ENCODE measurements around the gene IQUB.

The IQUB gene

GRCh38 chr7:123433665-123434064 lies 100.7 kb downstream of the IQUB start:
- POLR2A ChIA-PET: no interaction called here
- CTCF ChIA-PET: no interaction called here
- Histone ChIP-seq H3K4me3 (ENCODE audit: low read depth, low read length) (no peak overlapping the region), H3K27ac (ENCODE audit: extremely low read depth, low read depth, low read length) (no peak overlapping the region), H3K4me1 (ENCODE audit: control insufficient read depth, insufficient read depth, low read length) (no peaks in the 10 kb centered on the region), H3K36me3 (ENCODE audit: control insufficient read depth in 2 of 2, insufficient read depth in 1 of 2, low read length in 2 of 2) (no peaks in the 10 kb centered on the region), H3K9me3 (ENCODE audit: control insufficient read depth, insufficient read depth, low read depth, low read length) (no peaks in the 10 kb centered on the region)
- TF ChIP-seq ZNF660 (tag by site-specific recombination; IDR thresholded peaks at IDR 0.05) (no peak), TSHZ1 (tag by site-specific recombination; IDR thresholded peaks at IDR 0.05; ENCODE audit: borderline replicate concordance) (no peak), ZNF76 (tag by site-specific recombination; IDR thresholded peaks at IDR 0.05; ENCODE audit: borderline replicate concordance, low read depth) (no peak)

GRCh38 chr7:123432601-123433000 lies 101.8 kb downstream of the IQUB start:
- Histone ChIP-seq H3K4me3 (ENCODE audit: low read depth, low read length) (no peak overlapping the region), H3K4me1 (ENCODE audit: control insufficient read depth, insufficient read depth, low read length) (no peaks in the 10 kb centered on the region), H3K9me3 (ENCODE audit: control insufficient read depth, insufficient read depth, low read depth, low read length) (no peaks in the 10 kb centered on the region), H3K36me3 (ENCODE audit: control insufficient read depth in 2 of 2, insufficient read depth in 1 of 2, low read length in 2 of 2) (no peaks in the 10 kb centered on the region), H3K27ac (ENCODE audit: extremely low read depth, low read depth, low read length) (no peak overlapping the region)
- CTCF ChIA-PET: no interaction called here
- POLR2A ChIA-PET: no interaction called here
- TF ChIP-seq ZNF223 (tag by site-specific recombination; IDR thresholded peaks at IDR 0.05) (no peak), ZNF549 (tag by site-specific recombination; IDR thresholded peaks at IDR 0.05) (no peak), MEIS1 (CRISPR knock-in tag; IDR thresholded peaks at IDR 0.05; ENCODE audit: borderline replicate concordance) (no peak), ZNF404 (tag by site-specific recombination; IDR thresholded peaks at IDR 0.05) (no peak), ZNF518A (tag by site-specific recombination; conservative IDR thresholded peaks at IDR 0.05; ENCODE audit: low read depth) (no peak), ZNF560 (tag by site-specific recombination; IDR thresholded peaks at IDR 0.05; ENCODE audit: borderline replicate concordance) (no peak), ZBTB11 (tag by site-specific recombination; conservative IDR thresholded peaks at IDR 0.05; ENCODE audit: low read depth) (no peak), GLIS1 (tag by site-specific recombination; IDR thresholded peaks at IDR 0.05) (no peak), CTCF (tag by site-specific recombination; IDR thresholded peaks at IDR 0.05) (no peak), ZNF747 (tag by site-specific recombination; IDR thresholded peaks at IDR 0.05) (no peak), ZSCAN16 (tag by site-specific recombination; IDR thresholded peaks at IDR 0.05) (no peak), ZNF335 (tag by site-specific recombination; conservative IDR thresholded peaks at IDR 0.05) (no peak), ELK4 (IDR thresholded peaks at IDR 0.05; ENCODE audit: borderline replicate concordance, low read depth, low read length) (no peak), SP3 (tag by site-specific recombination; IDR thresholded peaks at IDR 0.05) (no peak), ZNF596 (tag by site-specific recombination; IDR thresholded peaks at IDR 0.05) (no peak), ZNF670 (tag by site-specific recombination; IDR thresholded peaks at IDR 0.05; ENCODE audit: low read depth) (no peak)

Data from HEK293 (cell line).